ENCODE data around the gene FARP1. TPM values are rescaled to one million over a fixed set of nuclear protein-coding genes. Genes with fewer than 3 reads are reported as not detected.

FARP1 gene
- total and polyA plus RNA-seq, 2 of the 8 experiments (the other 6 are each of a cell fraction or from before 2014, with no cell fraction given), result 24.7 to 104 TPM

DNA sequence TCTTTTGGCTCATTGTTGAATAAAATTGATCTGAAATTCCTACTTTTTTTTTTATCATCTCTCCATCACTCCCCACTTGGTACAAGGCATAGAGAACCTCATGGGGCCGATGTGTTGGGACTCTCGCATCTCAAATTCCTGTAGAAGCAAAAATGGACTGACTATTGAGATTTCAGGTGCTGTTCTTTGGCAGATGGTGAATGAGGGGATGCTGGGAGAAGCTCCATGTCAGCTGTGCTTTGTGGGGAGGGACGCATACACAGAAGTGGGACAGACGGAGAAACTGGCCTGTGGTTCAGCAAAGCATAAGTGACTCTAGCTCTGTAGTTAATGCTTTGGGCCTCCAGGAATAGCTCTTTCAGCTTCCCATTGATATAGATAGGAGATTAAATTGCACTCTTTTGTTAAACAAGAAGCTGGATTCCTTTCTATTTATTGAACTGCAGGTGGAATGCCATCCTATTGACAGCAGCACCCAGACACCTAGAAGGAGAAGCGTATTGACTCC is 228.7 kb downstream of the FARP1 start (continued):
- TF ChIP-seq CTCF (IDR thresholded peaks at IDR 0.05; ENCODE audit: control extremely low read depth in 1 of 3, insufficient read depth in 1 of 3, low read depth in 1 of 3, low read length in 3 of 3), result no peak
- TF ChIP-seq FOSL1 (IDR thresholded peaks at IDR 0.05; ENCODE audit: insufficient read depth, low read depth, low read length), result no peak
- no peak for TF ChIP-seq NANOG (IDR thresholded peaks at IDR 0.05; ENCODE audit: insufficient read depth, low read depth, low read length, poor library complexity, severe bottlenecking)
- TF ChIP-seq JUND (IDR thresholded peaks at IDR 0.05; ENCODE audit: low read length), result no peak
- TF ChIP-seq KDM5A (IDR thresholded peaks at IDR 0.05; ENCODE audit: low read length), result no peak

Measured in H1 (cell line).